ENCODE measurements around the gene SPPL3.

- TF ChIP-seq CTCF (IDR thresholded peaks at IDR 0.05) (no peak), POLR2AphosphoS5 (IDR thresholded peaks at IDR 0.05; ENCODE audit: low read depth, low read length) (no peak), REST (IDR thresholded peaks at IDR 0.05; ENCODE audit: insufficient read depth in 1 of 2, low read depth in 2 of 2, low read length in 1 of 2) (no peak)
Measured at GRCh38 chr12:120851444-120851843, 52.7 kb downstream of the SPPL3 start.
